DOHH2 (cell line): ENCODE results near the gene SUMO4.

Experiments used
- H3F3A ChIP-seq: fragments of 200-600 bp; sonication (generic), shearing (Covaris generic); 2 replicates; pipeline ENCODE4 v1.6.0; 2016; ENCODE audit warnings: antibody characterized with exemption, mild to moderate bottlenecking; ENCODE audit not compliant: control insufficient read depth, insufficient read depth
- H3K27ac ChIP-seq: fragments of 200-600 bp; sonication (generic); 2 replicates; pipeline ENCODE4 v1.5.1; 2014; ENCODE audit warnings: low read depth, mild to moderate bottlenecking, low read length, moderate library complexity
- H3K27me3 ChIP-seq: fragments of 200-600 bp; sonication (generic); 2 replicates; pipeline ENCODE4 v1.6.1; 2014; ENCODE audit warnings: mild to moderate bottlenecking, low read length, mixed read lengths; ENCODE audit not compliant: control insufficient read depth
- H3K36me3 ChIP-seq: fragments of 200-600 bp; sonication (generic); 2 replicates; pipeline ENCODE4 v1.6.1; 2014; ENCODE audit warnings: mild to moderate bottlenecking, low read length, moderate library complexity, mixed read lengths; ENCODE audit not compliant: control insufficient read depth
- H3K4me1 ChIP-seq: fragments of 200-600 bp; sonication (generic); 2 replicates; pipeline ENCODE4 v1.6.1; 2014; ENCODE audit warnings: mild to moderate bottlenecking, low read length, mixed read lengths; ENCODE audit not compliant: control insufficient read depth
- H3K4me2 ChIP-seq: fragments of 200-600 bp; sonication (generic); 2 replicates; pipeline ENCODE4 v1.6.0; 2014; ENCODE audit warnings: mild to moderate bottlenecking, low read length, moderate library complexity
- H3K4me3 ChIP-seq: fragments of 200-600 bp; sonication (generic); 2 replicates; pipeline ENCODE4 v1.5.1; 2014; ENCODE audit warnings: mild to moderate bottlenecking, low read length, mixed read lengths
- H3K79me2 ChIP-seq: fragments of 200-600 bp; sonication (generic); 2 replicates; pipeline ENCODE4 v1.6.1; 2014; ENCODE audit warnings: mild to moderate bottlenecking, low read length, mixed read lengths; ENCODE audit not compliant: control insufficient read depth
- H3K9me2 ChIP-seq: fragments of 200-600 bp; sonication (generic); replicated peaks from 2 replicates; pipeline ENCODE4 v1.6.1; 2014; ENCODE audit warnings: mild to moderate bottlenecking, low read length, mixed read lengths; ENCODE audit not compliant: control insufficient read depth
- H3K9me3 ChIP-seq: fragments of 200-600 bp; sonication (generic); 2 replicates; pipeline ENCODE4 v1.6.1; 2014; ENCODE audit warnings: antibody characterized with exemption, low read length, mixed read lengths; ENCODE audit not compliant: control insufficient read depth, insufficient read depth
- H4K20me1 ChIP-seq: fragments of 200-600 bp; sonication (generic); 2 replicates; pipeline ENCODE4 v1.6.0; 2014; ENCODE audit warnings: low read depth, mild to moderate bottlenecking, antibody characterized with exemption, low read length, moderate library complexity; ENCODE audit not compliant: control insufficient read depth, insufficient read depth
- EZH2phosphoT487 ChIP-seq: fragments of 200-600 bp; sonication (generic); IDR thresholded peaks from 2 replicates; pipeline ENCODE4 v1.6.1; 2017; ENCODE audit warnings: borderline replicate concordance, mild to moderate bottlenecking, antibody characterized with exemption, low read length, moderate library complexity, mixed read lengths
- TF ChIP-seq, protein P1 (sequence below): fragments of 200-600 bp; sonication (generic); IDR thresholded peaks from one replicate; pipeline ENCODE4 v1.5.1; 2014; ENCODE audit warnings: antibody characterized with exemption, mild to moderate bottlenecking, low read depth, low read length; ENCODE audit not compliant: poor library complexity, severe bottlenecking

SUMO4 gene

DNA sequence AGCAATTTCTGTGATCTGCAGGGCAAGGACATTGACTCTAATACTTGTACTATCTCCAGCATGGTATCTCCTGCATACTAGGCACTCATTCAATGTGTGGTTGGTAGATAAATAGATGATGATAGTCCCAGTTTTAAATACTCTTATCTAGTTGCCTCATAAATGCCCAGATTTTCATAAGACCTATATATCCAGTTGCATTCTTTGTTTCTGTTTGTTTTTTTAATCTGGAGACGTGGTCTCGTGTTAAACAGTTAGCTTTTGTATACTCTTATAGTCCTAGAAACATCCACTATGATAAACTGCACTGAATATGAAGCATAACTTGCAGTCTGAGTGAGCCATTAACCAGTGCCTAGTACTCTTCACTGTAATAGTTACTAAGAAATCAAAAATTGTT, 35.5 kb upstream of the SUMO4 start:
- peaks cover 7% of the 10 kb centered on the region for H3K4me1 ChIP-seq
- H3K4me3 ChIP-seq = no peak overlapping the region
- H3K9me3 ChIP-seq = no peaks in the 10 kb centered on the region
- no peaks in the 10 kb centered on the region for H3K27me3 ChIP-seq
- H3F3A ChIP-seq = no peaks in the 10 kb centered on the region
- no peak for TF ChIP-seq EZH2phosphoT487
- TF ChIP-seq, protein P1, sequence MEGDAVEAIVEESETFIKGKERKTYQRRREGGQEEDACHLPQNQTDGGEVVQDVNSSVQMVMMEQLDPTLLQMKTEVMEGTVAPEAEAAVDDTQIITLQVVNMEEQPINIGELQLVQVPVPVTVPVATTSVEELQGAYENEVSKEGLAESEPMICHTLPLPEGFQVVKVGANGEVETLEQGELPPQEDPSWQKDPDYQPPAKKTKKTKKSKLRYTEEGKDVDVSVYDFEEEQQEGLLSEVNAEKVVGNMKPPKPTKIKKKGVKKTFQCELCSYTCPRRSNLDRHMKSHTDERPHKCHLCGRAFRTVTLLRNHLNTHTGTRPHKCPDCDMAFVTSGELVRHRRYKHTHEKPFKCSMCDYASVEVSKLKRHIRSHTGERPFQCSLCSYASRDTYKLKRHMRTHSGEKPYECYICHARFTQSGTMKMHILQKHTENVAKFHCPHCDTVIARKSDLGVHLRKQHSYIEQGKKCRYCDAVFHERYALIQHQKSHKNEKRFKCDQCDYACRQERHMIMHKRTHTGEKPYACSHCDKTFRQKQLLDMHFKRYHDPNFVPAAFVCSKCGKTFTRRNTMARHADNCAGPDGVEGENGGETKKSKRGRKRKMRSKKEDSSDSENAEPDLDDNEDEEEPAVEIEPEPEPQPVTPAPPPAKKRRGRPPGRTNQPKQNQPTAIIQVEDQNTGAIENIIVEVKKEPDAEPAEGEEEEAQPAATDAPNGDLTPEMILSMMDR = no peak
- H3K36me3 ChIP-seq = no peaks in the 10 kb centered on the region; the same call in 1 of the 2 replicates
- H4K20me1 ChIP-seq = no peaks in the 10 kb centered on the region
- H3K27ac ChIP-seq = no peak overlapping the region
- H3K9me2 ChIP-seq = no peaks in the 10 kb centered on the region
- no peak overlapping the region for H3K4me2 ChIP-seq
- peaks cover 88% of the 10 kb centered on the region for H3K79me2 ChIP-seq

- TF ChIP-seq EZH2phosphoT487 = no peak
- TF ChIP-seq, protein P1 = no peak
- no peak overlapping the region for H3K4me3 ChIP-seq
- H3K79me2 ChIP-seq = peaks cover 88% of the 10 kb centered on the region
- peaks cover 5% of the 10 kb centered on the region for H3K36me3 ChIP-seq
- no peaks in the 10 kb centered on the region for H3K9me2 ChIP-seq
- no peaks in the 10 kb centered on the region for H4K20me1 ChIP-seq
- peaks cover 12% of the 10 kb centered on the region for H3K4me1 ChIP-seq
- no peaks in the 10 kb centered on the region for H3K9me3 ChIP-seq
- no peak overlapping the region for H3K4me2 ChIP-seq
- H3K27ac ChIP-seq = no peak overlapping the region
- no peaks in the 10 kb centered on the region for H3F3A ChIP-seq
- H3K27me3 ChIP-seq = no peaks in the 10 kb centered on the region
Observed at GRCh38 chr6:149365197-149365596, 34.9 kb upstream of the SUMO4 start.

DNA sequence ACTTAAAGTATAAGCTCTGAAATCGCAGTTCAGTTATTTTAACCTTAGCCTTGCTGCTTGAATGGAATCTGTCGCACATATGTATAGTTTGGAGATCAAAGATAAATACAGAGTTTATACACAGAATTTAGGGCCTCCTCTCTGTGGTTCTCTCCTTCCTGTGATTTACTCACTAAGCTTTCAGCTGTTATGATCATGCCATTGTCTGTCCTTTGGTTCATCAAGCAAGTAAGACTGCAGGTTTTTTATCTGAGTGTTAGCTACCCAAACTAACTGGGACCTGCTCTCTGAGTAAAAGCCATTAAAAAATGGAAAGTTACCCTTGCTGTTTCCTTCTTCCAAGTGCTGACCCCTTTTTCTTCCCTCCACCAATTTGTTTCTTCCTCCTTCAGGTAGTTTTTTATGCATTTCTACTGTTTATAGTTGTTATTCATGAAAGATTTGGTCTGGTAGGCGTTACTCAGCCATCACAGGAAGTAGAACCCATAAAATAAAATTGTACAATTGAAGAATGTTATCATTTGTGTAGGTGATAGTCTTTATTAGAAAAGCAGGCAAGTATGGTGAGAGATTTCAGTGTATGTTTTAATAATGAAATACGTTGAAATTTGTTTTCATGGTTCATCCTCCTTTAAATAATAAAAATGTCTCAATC, 33.7 kb upstream of the SUMO4 start:
- Histone ChIP-seq H3F3A (no peaks in the 10 kb centered on the region), H3K79me2 (peaks cover 79% of the 10 kb centered on the region), H4K20me1 (peaks cover 2% of the 10 kb centered on the region; the same call in 1 of the 2 replicates), H3K9me2 (no peaks in the 10 kb centered on the region), H3K27me3 (no peaks in the 10 kb centered on the region), H3K36me3 (peaks cover 8% of the 10 kb centered on the region), H3K4me2 (no peak overlapping the region), H3K4me1 (peaks cover 23% of the 10 kb centered on the region), H3K4me3 (no peak overlapping the region), H3K27ac (no peak overlapping the region), H3K9me3 (no peaks in the 10 kb centered on the region)
- no peak for TF ChIP-seq EZH2phosphoT487
- TF ChIP-seq, protein P1 = no peak
